Gastrocnemius medialis (tissue), 4 donors: ENCODE data around the gene FOSL2. TPM values are rescaled to one million over a fixed set of nuclear protein-coding genes. Genes with fewer than 3 reads are reported as not detected.
A peak's percentile ranks its signal among the peaks of the same experiment; 100 is the strongest.

Source experiments
- ATAC-seq, 2 donors: fragments of 150-250 bp; one replicate each; pipeline ENCODE4 v1.9.1; 2016
- DNase-seq, 2 donors: peaks; one replicate each; pipeline ENCODE4 v3.0.0-alpha.2; 2019
- H3K27ac ChIP-seq, 4 donors: fragments of 200-600 bp; sonication (generic); 1 replicate in 1 of 4; 2 replicates in 3 of 4; pipeline ENCODE4 v1.5.1; 2016 to 2018; ENCODE audit warnings: mild to moderate bottlenecking in 2 of 4, moderate library complexity in 1 of 4
- H3K27me3 ChIP-seq, 3 donors: fragments of 200-600 bp; sonication (generic) in 2 of 3; 1 replicate in 1 of 3; 2 replicates in 2 of 3; pipeline versions ENCODE4 v1.5.1 to v1.6.0; 2016 to 2019; ENCODE audit warnings: mild to moderate bottlenecking in 1 of 3, moderate library complexity in 1 of 3
- H3K36me3 ChIP-seq, 2 donors: fragments of 200-600 bp; sonication (generic) in 1 of 2; one replicate each; pipeline ENCODE4 v1.5.1; 2017 to 2018
- H3K4me1 ChIP-seq, 2 donors: fragments of 200-600 bp; sonication (generic) in 1 of 2; one replicate each; pipeline ENCODE4 v1.5.1; 2016 to 2017; ENCODE audit warnings: mild to moderate bottlenecking in 2 of 2
- H3K4me3 ChIP-seq, 4 donors: fragments of 200-600 bp; sonication (generic) in 3 of 4; 1 replicate in 1 of 4; 2 replicates in 3 of 4; pipeline ENCODE4 v1.5.1; 2016 to 2019; ENCODE audit warnings: mild to moderate bottlenecking in 2 of 4
- H3K9me3 ChIP-seq, 3 donors: fragments of 200-600 bp; sonication (generic) in 2 of 3; 1 replicate in 1 of 3; 2 replicates in 2 of 3; pipeline ENCODE4 v1.5.1; 2016 to 2019
- POLR2A ChIP-seq, 2 donors: fragments of 450-650 bp; IDR thresholded peaks; one replicate each; pipeline ENCODE4 v1.6.1; 2017; ENCODE audit warnings: antibody characterized with exemption in 2 of 2, mild to moderate bottlenecking in 2 of 2, moderate library complexity in 2 of 2
- in situ Hi-C, 4 donors: fragments of 200-750 bp; cut with MboI; loops; one replicate each; pipeline versions ENCODE4 v1.15.0 to v1.8.0; 2017; ENCODE audit warnings: low sequenced_read_pairs in 4 of 4
- intact Hi-C: fragments of 100-400 bp; cut with DNase I; formaldehyde crosslinking; loops from one replicate; pipeline ENCODE4 v1.15.1; 2023; ENCODE audit warnings: low total_unique reads
- total RNA-seq, 4 donors: library from RNA; depleted of rRNA; stranded (reverse); fragments of >200 nt; gene quantifications; one replicate each; pipeline versions ENCODE4 v1.1.0 to v1.2.3, GENCODE V29; 2016
- TF ChIP-seq, protein P1 (sequence below), 5 experiments: fragments of 450-650 bp in 3 of 5; fragments of 200-600 bp in 2 of 5; sonication (generic) in 2 of 5; IDR thresholded peaks in 4 of 5; conservative IDR thresholded peaks in 1 of 5; 1 replicate in 4 of 5; 2 replicates in 1 of 5; pipeline ENCODE4 v1.5.1; 2016 to 2019; ENCODE audit warnings: antibody characterized with exemption in 5 of 5, mild to moderate bottlenecking in 3 of 5, moderate library complexity in 3 of 5

FOSL2 gene
- total RNA-seq, 4 donors from 2014 or later: 193 to 214 (median 210) TPM

DNA sequence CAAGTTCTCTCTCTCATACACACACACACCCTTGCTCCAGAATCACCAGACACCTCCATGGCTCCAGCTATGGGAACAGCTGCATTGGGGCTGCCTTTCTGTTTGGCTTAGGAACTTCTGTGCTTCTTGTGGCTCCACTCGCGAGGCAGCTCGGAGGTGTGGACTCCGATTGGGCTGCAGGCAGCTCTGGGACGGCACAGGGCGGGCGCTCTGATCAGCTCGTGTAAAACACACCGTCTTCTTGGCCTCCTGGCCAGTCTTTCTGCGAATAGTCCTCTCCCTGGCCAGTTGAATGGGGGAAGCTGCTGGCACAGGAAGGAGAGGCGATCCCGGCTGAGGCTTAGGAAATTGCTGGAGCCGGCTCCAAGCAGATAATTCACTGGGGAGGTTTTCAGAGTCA lies 22.4 kb downstream of the FOSL2 start:
- in situ Hi-C loops: no loop called here
- DNase-seq (peak in 1 of 2 donors; percentile 28), ATAC-seq (peak in 1 of 2 donors; percentile 2)
- intact Hi-C loops: no loop called here
- Histone ChIP-seq H3K4me1 (peaks cover 14 to 46% of the 10 kb centered on the region in 2 donors), H3K27me3 (no peaks in the 10 kb centered on the region), H3K4me3 (no peak overlapping the region), H3K36me3 (peaks cover 4 to 65% of the 10 kb centered on the region in 2 donors), H3K27ac (peak overlapping the region; percentile 64 to 73 (median 72)), H3K9me3 (no peaks in the 10 kb centered on the region)
- TF ChIP-seq POLR2A (IDR thresholded peaks at IDR 0.05): no peak
- TF ChIP-seq, protein P1, sequence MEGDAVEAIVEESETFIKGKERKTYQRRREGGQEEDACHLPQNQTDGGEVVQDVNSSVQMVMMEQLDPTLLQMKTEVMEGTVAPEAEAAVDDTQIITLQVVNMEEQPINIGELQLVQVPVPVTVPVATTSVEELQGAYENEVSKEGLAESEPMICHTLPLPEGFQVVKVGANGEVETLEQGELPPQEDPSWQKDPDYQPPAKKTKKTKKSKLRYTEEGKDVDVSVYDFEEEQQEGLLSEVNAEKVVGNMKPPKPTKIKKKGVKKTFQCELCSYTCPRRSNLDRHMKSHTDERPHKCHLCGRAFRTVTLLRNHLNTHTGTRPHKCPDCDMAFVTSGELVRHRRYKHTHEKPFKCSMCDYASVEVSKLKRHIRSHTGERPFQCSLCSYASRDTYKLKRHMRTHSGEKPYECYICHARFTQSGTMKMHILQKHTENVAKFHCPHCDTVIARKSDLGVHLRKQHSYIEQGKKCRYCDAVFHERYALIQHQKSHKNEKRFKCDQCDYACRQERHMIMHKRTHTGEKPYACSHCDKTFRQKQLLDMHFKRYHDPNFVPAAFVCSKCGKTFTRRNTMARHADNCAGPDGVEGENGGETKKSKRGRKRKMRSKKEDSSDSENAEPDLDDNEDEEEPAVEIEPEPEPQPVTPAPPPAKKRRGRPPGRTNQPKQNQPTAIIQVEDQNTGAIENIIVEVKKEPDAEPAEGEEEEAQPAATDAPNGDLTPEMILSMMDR (IDR thresholded peaks at IDR 0.05 in 4 of 5, conservative IDR thresholded peaks at IDR 0.05 in 1 of 5): no peak

DNA sequence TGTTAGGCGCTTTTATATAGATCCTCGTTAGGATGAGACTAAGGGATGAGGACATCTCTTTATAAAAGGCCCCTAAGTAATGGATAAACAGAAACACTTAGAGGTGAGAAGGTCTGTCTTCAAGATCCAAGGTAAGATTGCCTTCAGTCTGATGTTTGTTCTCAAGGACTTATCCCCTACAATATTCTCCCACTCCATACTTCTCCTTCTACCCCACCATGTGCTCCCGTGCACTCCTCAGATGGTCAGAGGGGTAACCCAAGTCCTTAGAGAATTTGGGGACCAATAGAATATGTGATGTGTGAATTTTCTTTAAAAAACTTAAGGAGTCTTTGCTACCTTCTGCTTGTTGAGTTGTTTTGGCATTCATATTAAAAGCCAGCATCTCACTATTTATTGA lies 23.1 kb downstream of the FOSL2 start:
- Histone ChIP-seq H3K36me3 (peaks cover 4 to 58% of the 10 kb centered on the region in 2 donors), H3K27ac (peak overlapping the region in 2 of 4 donors; percentile 64 to 71), H3K27me3 (no peaks in the 10 kb centered on the region), H3K9me3 (no peaks in the 10 kb centered on the region), H3K4me3 (no peak overlapping the region), H3K4me1 (peaks cover 14 to 41% of the 10 kb centered on the region in 2 donors)
- ATAC-seq (no peak), DNase-seq (no peak)
- intact Hi-C loops: no loop called here
- TF ChIP-seq POLR2A (IDR thresholded peaks at IDR 0.05): no peak
- TF ChIP-seq, protein P1 (IDR thresholded peaks at IDR 0.05 in 4 of 5, conservative IDR thresholded peaks at IDR 0.05 in 1 of 5): no peak
- in situ Hi-C loops: no loop called here

DNA sequence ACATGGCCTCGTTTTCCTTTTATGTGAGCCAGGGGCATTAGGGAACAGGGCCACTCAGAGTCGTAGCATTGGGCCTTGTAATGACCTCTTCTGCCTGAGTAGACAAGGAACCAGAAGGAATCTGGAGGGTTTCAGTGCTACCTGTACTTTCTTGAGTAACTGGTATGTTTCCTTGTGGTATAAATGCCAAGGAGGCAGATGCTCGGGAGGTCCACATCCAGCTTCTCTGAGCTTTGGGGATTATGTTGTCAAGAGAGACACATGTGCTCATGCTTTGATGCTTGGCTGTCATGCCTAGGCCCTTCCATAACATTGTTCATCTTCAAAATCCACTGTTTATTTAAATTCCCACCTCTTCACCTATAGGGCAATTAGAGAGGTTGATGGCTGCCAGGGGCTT lies 26.3 kb downstream of the FOSL2 start:
- Histone ChIP-seq H3K27ac (peak overlapping the region in 1 of 4 donors; percentile 33), H3K4me1 (peaks cover 4 to 13% of the 10 kb centered on the region in 2 donors), H3K27me3 (no peaks in the 10 kb centered on the region), H3K36me3 (peaks cover 4 to 25% of the 10 kb centered on the region in 2 donors), H3K9me3 (no peaks in the 10 kb centered on the region), H3K4me3 (no peak overlapping the region)
- in situ Hi-C loops: no loop called here
- no peak for DNase-seq
- intact Hi-C loops: no loop called here
- TF ChIP-seq, protein P1 (IDR thresholded peaks at IDR 0.05 in 4 of 5, conservative IDR thresholded peaks at IDR 0.05 in 1 of 5): no peak
- TF ChIP-seq POLR2A (IDR thresholded peaks at IDR 0.05): no peak
- ATAC-seq: no peak

DNA sequence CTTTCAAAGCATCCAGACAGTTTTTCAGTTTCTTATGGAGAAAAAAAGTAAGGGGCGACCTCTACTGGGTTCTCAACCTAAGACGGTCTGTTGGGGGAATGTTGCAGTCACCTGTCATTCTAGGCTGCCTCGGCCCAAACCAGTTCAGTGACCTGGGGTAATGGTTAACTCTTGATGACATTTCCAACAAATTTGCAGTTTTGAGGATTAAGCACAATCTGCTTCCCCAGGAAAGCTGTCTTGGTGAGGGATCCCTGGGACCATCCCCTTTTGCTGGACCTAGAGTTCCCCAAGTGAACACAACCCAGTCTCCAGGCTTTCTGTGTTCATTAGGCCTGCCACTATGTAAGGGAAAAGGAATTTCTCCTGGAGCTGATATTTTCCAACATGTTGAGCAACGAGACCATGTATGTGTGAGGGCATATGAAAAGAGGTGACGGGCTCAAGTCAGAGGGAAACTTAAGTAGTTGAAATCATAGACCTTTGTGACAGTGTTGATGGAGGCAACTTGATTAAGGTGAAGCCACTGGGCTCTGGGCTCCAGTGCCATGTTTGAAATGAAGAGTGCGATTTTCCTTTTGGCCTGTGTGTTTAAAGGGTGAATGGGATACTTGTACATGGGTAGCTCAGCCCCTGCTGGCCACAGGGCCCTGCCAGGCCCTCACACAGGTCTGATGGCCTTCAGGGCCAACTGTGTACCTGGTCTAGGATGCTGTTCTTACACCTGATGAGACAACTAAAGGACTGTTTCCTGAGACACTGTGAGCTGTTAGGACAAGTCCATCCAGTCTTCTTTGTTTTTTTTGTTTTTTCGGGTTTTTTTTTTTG lies 27.0 kb downstream of the FOSL2 start:
- ATAC-seq (peak in 1 of 2 donors; percentile 9), DNase-seq (no peak)
- in situ Hi-C loops (no loop called here), intact Hi-C loops (no loop called here)
- Histone ChIP-seq H3K27me3 (no peaks in the 10 kb centered on the region), H3K9me3 (no peaks in the 10 kb centered on the region), H3K36me3 (peaks cover 0 to 19% of the 10 kb centered on the region in 2 donors), H3K4me1 (peaks cover 0 to 7% of the 10 kb centered on the region in 2 donors), H3K4me3 (no peak overlapping the region), H3K27ac (peak overlapping the region in 1 of 4 donors; percentile 33)
- TF ChIP-seq, protein P1 (IDR thresholded peaks at IDR 0.05 in 4 of 5, conservative IDR thresholded peaks at IDR 0.05 in 1 of 5): no peak
- no peak for TF ChIP-seq POLR2A (IDR thresholded peaks at IDR 0.05)
